HAP-1 (cell line): ENCODE measurements around the gene WDFY3.

Experiments used
- DNase-seq, 2 experiments: peaks; one replicate each; pipeline ENCODE4 v3.0.0-alpha.2; 2016 to 2020; ENCODE audit warnings: low spot score in 2 of 2
- H3K27me3 ChIP-seq: fragments of 250-450 bp; sonication (Bioruptor Pico); 2 replicates; pipeline ENCODE4 v1.5.1; 2020; ENCODE audit warnings: low read depth, mild to moderate bottlenecking, moderate library complexity
- H3K36me3 ChIP-seq: fragments of 250-450 bp; sonication (Bioruptor Pico); replicated peaks from 2 replicates; pipeline ENCODE4 v1.5.1; 2020; ENCODE audit warnings: mild to moderate bottlenecking
- H3K4me1 ChIP-seq: fragments of 250-450 bp; sonication (Bioruptor Pico); 2 replicates; pipeline ENCODE4 v1.5.1; 2020; ENCODE audit warnings: mild to moderate bottlenecking
- H3K4me3 ChIP-seq: fragments of 250-450 bp; sonication (Bioruptor Pico); 2 replicates; pipeline ENCODE4 v1.5.1; 2020; ENCODE audit warnings: mild to moderate bottlenecking, moderate library complexity
- H3K9me3 ChIP-seq: fragments of 250-450 bp; sonication (Bioruptor Pico); 2 replicates; pipeline ENCODE4 v1.5.1; 2020; ENCODE audit warnings: mild to moderate bottlenecking, moderate library complexity
- in situ Hi-C: fragments of 300-500 bp; cut with MboI; formaldehyde crosslinking; loops from 3 replicates; pipeline ENCODE4 v1.14.3; 2020; ENCODE audit warnings: low sequenced_read_pairs, inconsistent platforms, mixed read lengths

WDFY3 gene

DNA sequence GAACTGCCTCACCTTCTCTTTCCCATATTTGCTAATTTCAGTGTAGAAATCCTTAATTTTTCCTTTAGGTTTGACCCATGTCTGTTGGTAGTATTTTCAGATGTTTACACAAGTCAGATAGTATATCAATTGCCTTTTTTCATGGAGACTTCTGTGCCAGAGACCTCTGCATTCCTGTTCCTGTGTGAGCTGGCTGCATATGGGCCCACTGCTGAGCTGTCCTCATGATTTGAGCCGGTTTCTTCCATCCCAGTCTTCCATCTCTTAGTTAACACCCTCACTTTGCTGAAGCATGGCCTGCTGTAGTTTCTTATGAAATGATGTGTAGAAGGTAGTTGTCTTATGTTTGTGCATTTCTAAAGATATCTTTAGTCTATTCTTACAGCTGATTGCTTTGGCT, 343.5 kb downstream of the WDFY3 start:
- Histone ChIP-seq H3K4me3 (no peak overlapping the region), H3K9me3 (no peaks in the 10 kb centered on the region), H3K4me1 (no peaks in the 10 kb centered on the region), H3K27me3 (no peaks in the 10 kb centered on the region), H3K36me3 (no peaks in the 10 kb centered on the region; the same call in 1 of the 2 replicates)
- in situ Hi-C loops = no loop called here
- no peak for DNase-seq
